Smooth muscle cell (in vitro differentiated cells): ENCODE data around the gene LSR. TPM values are rescaled to one million over a fixed set of nuclear protein-coding genes. Genes with fewer than 3 reads are reported as not detected.

Experiments
- DNase-seq: peaks from one replicate; lab custom pipeline; 2025; ENCODE audit not compliant: unreplicated experiment; lab: John Stamatoyannopoulos, UW
- H2AFZ ChIP-seq: fragments of 200-600 bp; sonication (generic); 2 replicates; pipeline ENCODE4 v1.6.0; 2016; ENCODE audit warnings: antibody characterized with exemption, low read depth, mild to moderate bottlenecking
- H3F3A ChIP-seq: fragments of 200-600 bp; sonication (generic); 2 replicates; pipeline ENCODE4 v1.6.0; 2017; ENCODE audit warnings: antibody characterized with exemption, low read depth
- H3K27ac ChIP-seq: fragments of 200-600 bp; sonication (generic); 2 replicates; pipeline ENCODE4 v1.5.1; 2016; ENCODE audit warnings: low read depth, mild to moderate bottlenecking
- H3K27me3 ChIP-seq: fragments of 200-600 bp; sonication (generic); 2 replicates; pipeline ENCODE4 v1.6.1; 2016; ENCODE audit warnings: low read depth, mild to moderate bottlenecking
- H3K36me3 ChIP-seq: fragments of 200-600 bp; sonication (generic); 2 replicates; pipeline ENCODE4 v1.5.1; 2016; ENCODE audit warnings: low read depth
- H3K4me1 ChIP-seq: fragments of 200-600 bp; sonication (generic); 2 replicates; pipeline ENCODE4 v1.5.1; 2016; ENCODE audit warnings: low read depth
- H3K4me2 ChIP-seq: fragments of 200-600 bp; sonication (generic); 2 replicates; pipeline ENCODE4 v1.6.0; 2016; ENCODE audit warnings: mild to moderate bottlenecking
- H3K4me3 ChIP-seq: fragments of 200-600 bp; sonication (generic); 2 replicates; pipeline ENCODE4 v1.5.1; 2016; ENCODE audit warnings: mild to moderate bottlenecking
- H3K79me2 ChIP-seq: fragments of 200-600 bp; sonication (generic); 2 replicates; pipeline ENCODE4 v1.6.0; 2016; ENCODE audit warnings: low read depth, mild to moderate bottlenecking
- H3K9ac ChIP-seq: fragments of 200-600 bp; sonication (generic); 2 replicates; pipeline ENCODE4 v1.6.0; 2016; ENCODE audit warnings: low read depth
- H3K9me3 ChIP-seq: fragments of 200-600 bp; sonication (generic); replicated peaks from 2 replicates; pipeline ENCODE4 v1.5.1; 2016; ENCODE audit warnings: low read depth
- H4K20me1 ChIP-seq: fragments of 200-600 bp; sonication (generic); 2 replicates; pipeline ENCODE4 v1.6.0; 2016; ENCODE audit warnings: low read depth
- WGBS: methylation state at CpG from one replicate; pipeline ENCODE4 v1.1.7; 2016; ENCODE audit warnings: low lambda C conversion rate; 5-methylcytosine and 5-hydroxymethylcytosine counted together
- polyA plus RNA-seq: library from polyadenylated mRNA; unstranded; fragments of >200 nt; fragmentation: Nextera tagmentation; extraction: Ambion mirVana; gene quantifications from 2 replicates; pipeline ENCODE4 v1.2.1, GENCODE V29; 2016
- total RNA-seq: library from RNA; depleted of rRNA; stranded (reverse); fragments of >200 nt; gene quantifications from 2 replicates; pipeline ENCODE4 v1.2.3, GENCODE V29; 2014
- TF ChIP-seq, protein P1 (sequence below): fragments of 200-600 bp; sonication (generic); IDR thresholded peaks from 2 replicates; pipeline ENCODE4 v1.5.1; 2017; ENCODE audit warnings: borderline replicate concordance, mild to moderate bottlenecking, antibody characterized with exemption; ENCODE audit not compliant: insufficient read depth, poor library complexity, severe bottlenecking

LSR gene
- total and polyA plus RNA-seq, 2 experiments from 2014 or later = 14.0 to 14.2 TPM

DNA sequence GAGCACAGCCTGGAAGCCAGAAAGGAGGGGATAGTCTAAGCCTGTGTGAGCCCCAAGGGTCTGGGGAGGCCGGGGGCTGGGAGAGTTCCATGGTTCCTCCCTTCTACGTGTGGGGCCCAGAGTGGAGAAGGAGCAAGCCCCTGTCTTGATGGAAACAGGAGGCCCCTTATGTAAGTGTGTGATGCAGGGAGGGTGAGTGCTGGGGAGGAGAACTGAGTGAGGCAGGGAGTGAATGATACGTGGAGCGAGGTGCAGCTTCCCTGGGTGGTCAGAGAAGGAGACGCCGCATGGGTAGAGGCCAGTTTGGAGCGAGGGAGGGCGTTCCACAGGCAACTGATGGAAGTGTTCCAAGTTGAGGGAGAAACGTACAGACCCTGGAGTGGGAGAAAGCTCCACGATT is 59.1 kb downstream of the LSR start:
- Histone ChIP-seq H3K9me3 (no peaks in the 10 kb centered on the region), H3K36me3 (no peaks in the 10 kb centered on the region), H3K27ac (no peak overlapping the region), H3K27me3 (no peaks in the 10 kb centered on the region), H4K20me1 (no peaks in the 10 kb centered on the region), H3K4me3 (no peak overlapping the region), H2AFZ (no peak overlapping the region), H3F3A (no peaks in the 10 kb centered on the region), H3K4me2 (no peak overlapping the region), H3K79me2 (no peaks in the 10 kb centered on the region), H3K9ac (no peak overlapping the region), H3K4me1 (no peaks in the 10 kb centered on the region)
- TF ChIP-seq, protein P1, sequence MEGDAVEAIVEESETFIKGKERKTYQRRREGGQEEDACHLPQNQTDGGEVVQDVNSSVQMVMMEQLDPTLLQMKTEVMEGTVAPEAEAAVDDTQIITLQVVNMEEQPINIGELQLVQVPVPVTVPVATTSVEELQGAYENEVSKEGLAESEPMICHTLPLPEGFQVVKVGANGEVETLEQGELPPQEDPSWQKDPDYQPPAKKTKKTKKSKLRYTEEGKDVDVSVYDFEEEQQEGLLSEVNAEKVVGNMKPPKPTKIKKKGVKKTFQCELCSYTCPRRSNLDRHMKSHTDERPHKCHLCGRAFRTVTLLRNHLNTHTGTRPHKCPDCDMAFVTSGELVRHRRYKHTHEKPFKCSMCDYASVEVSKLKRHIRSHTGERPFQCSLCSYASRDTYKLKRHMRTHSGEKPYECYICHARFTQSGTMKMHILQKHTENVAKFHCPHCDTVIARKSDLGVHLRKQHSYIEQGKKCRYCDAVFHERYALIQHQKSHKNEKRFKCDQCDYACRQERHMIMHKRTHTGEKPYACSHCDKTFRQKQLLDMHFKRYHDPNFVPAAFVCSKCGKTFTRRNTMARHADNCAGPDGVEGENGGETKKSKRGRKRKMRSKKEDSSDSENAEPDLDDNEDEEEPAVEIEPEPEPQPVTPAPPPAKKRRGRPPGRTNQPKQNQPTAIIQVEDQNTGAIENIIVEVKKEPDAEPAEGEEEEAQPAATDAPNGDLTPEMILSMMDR = no peak
- no peak for DNase-seq
- WGBS = 78% methylated on average over 9 of the region's 10 CpGs

DNA sequence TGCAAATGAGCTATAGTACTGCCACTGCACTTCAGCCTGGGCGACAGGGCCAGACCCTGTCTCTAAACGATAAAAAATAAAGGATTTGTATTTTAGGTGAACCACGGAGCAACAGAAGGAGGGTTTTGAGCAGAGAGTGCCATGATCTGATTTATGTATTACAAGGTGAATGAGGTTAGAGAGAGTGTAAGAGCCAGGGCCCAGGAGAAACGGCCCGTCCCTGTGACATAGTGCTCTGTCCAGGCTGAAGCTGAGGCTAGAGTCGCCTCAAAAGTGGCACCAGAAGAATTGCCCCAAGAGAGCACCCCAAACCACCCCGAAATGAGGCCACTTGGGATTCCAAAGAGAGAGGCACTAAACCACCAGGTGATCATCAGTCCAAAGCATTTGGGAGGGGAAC is 60.1 kb downstream of the LSR start:
- DNase-seq = no peak
- H3K4me2 ChIP-seq = no peak overlapping the region

GRCh38 chr19:35309481-35310279 is 60.9 kb downstream of the LSR start:
- H3F3A ChIP-seq = no peaks in the 10 kb centered on the region
- H3K27ac ChIP-seq = no peak overlapping the region
- no peak overlapping the region for H3K9ac ChIP-seq
- H3K9me3 ChIP-seq = no peaks in the 10 kb centered on the region
- no peak overlapping the region for H3K4me2 ChIP-seq
- no peaks in the 10 kb centered on the region for H4K20me1 ChIP-seq
- no peak overlapping the region for H2AFZ ChIP-seq
- no peaks in the 10 kb centered on the region for H3K27me3 ChIP-seq
- H3K4me1 ChIP-seq = no peaks in the 10 kb centered on the region
- WGBS = 83% methylated on average over 46 of the region's 47 CpGs
- DNase-seq = no peak
- H3K36me3 ChIP-seq = no peaks in the 10 kb centered on the region
- TF ChIP-seq, protein P1 = no peak
- H3K4me3 ChIP-seq = no peak overlapping the region
- no peaks in the 10 kb centered on the region for H3K79me2 ChIP-seq

More for the DNA sequence above, 60.1 kb downstream of the LSR start:
- H3K4me1 ChIP-seq = no peaks in the 10 kb centered on the region
- WGBS = 89% methylated on average over 7 of the region's 7 CpGs
- no peaks in the 10 kb centered on the region for H3F3A ChIP-seq
- no peak overlapping the region for H3K9ac ChIP-seq
- TF ChIP-seq, protein P1 = no peak
- no peaks in the 10 kb centered on the region for H3K79me2 ChIP-seq
- H3K4me3 ChIP-seq = no peak overlapping the region
- no peaks in the 10 kb centered on the region for H3K27me3 ChIP-seq
- no peaks in the 10 kb centered on the region for H3K9me3 ChIP-seq
- H4K20me1 ChIP-seq = no peaks in the 10 kb centered on the region
- H3K36me3 ChIP-seq = no peaks in the 10 kb centered on the region
- no peak overlapping the region for H2AFZ ChIP-seq
- H3K27ac ChIP-seq = no peak overlapping the region

DNA sequence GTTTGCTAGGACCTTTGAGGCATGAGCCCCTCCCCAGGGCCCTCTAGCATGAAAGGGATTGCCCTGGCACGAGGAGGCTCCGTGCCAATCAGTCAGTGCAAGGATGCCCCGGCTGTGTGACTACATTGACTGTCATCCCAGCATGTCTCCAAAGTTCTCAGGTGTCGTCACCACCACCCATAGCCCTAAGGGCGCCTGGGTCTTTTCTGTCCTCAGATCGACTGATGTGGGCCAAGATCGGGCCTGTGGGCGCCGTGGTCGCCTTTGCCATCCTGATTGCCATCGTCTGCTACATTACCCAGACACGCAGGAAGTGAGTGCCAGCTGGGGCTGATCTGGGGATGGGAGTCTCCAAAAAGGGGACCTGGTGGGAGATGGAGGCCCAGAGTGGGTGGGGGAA is 61.5 kb downstream of the LSR start:
- Histone ChIP-seq H3K27ac (no peak overlapping the region), H3K27me3 (no peaks in the 10 kb centered on the region), H2AFZ (no peak overlapping the region), H3K4me1 (no peaks in the 10 kb centered on the region), H3K9ac (no peak overlapping the region), H3K4me2 (no peak overlapping the region), H3F3A (no peaks in the 10 kb centered on the region), H4K20me1 (no peaks in the 10 kb centered on the region), H3K36me3 (no peaks in the 10 kb centered on the region), H3K4me3 (no peak overlapping the region), H3K9me3 (no peaks in the 10 kb centered on the region), H3K79me2 (no peaks in the 10 kb centered on the region)
- TF ChIP-seq, protein P1 = no peak
- no peak for DNase-seq
- WGBS = 93% methylated on average over 12 of the region's 12 CpGs
